Measurements from ENCODE around the gene WWOX.

- no peak for TF ChIP-seq CTCF (IDR thresholded peaks at IDR 0.05)
- TF ChIP-seq POLR2A (IDR thresholded peaks at IDR 0.05): no peak
Measured at GRCh38 chr16:78984887-78985464, 885.5 kb downstream of the WWOX start.

Data from thyroid gland (tissue), 4 donors.